ENCODE data around the gene MIER3. TPM values are rescaled to one million over a fixed set of nuclear protein-coding genes. Genes with fewer than 3 reads are reported as not detected.

The MIER3 gene
- total RNA-seq, 4 donors from 2014 or later: 36.9 to 71.0 (median 48.8) TPM

- WGBS, 2 donors: 85 to 88% methylated on average over 2 of the region's 2 CpGs
- H3K9me3 ChIP-seq: no peaks in the 10 kb centered on the region
- H3K27me3 ChIP-seq: no peaks in the 10 kb centered on the region
- DNase-seq (ENCODE audit: low spot score in 2 of 2): no peak
- TF ChIP-seq EP300 (IDR thresholded peaks at IDR 0.05) (no peak), CTCF (IDR thresholded peaks at IDR 0.05) (no peak), POLR2A (IDR thresholded peaks at IDR 0.05) (no peak)
- H3K36me3 ChIP-seq: no peaks in the 10 kb centered on the region
- H3K27ac ChIP-seq: no peak overlapping the region
- no peak overlapping the region for H3K4me3 ChIP-seq
- no peaks in the 10 kb centered on the region for H3K4me1 ChIP-seq
Observed at GRCh38 chr5:56974241-56974640, 22.3 kb upstream of the MIER3 start.

GRCh38 chr5:56973473-56973872 lies 21.6 kb upstream of the MIER3 start:
- Histone ChIP-seq H3K27ac (no peak overlapping the region), H3K36me3 (no peaks in the 10 kb centered on the region), H3K27me3 (no peaks in the 10 kb centered on the region), H3K9me3 (no peaks in the 10 kb centered on the region), H3K4me1 (no peaks in the 10 kb centered on the region), H3K4me3 (no peak overlapping the region)
- TF ChIP-seq POLR2A (IDR thresholded peaks at IDR 0.05): no peak
- TF ChIP-seq CTCF (IDR thresholded peaks at IDR 0.05): no peak
- no peak for TF ChIP-seq EP300 (IDR thresholded peaks at IDR 0.05)
- no peak for DNase-seq (ENCODE audit: low spot score in 2 of 2)
- 36 to 39% methylated on average over 6 of the region's 6 CpGs for WGBS, 2 donors

- no peak overlapping the region for H3K4me3 ChIP-seq
- H3K4me1 ChIP-seq: no peaks in the 10 kb centered on the region
- H3K36me3 ChIP-seq: no peaks in the 10 kb centered on the region
- TF ChIP-seq EP300 (IDR thresholded peaks at IDR 0.05) (no peak), POLR2A (IDR thresholded peaks at IDR 0.05) (no peak), CTCF (IDR thresholded peaks at IDR 0.05) (no peak)
- DNase-seq (ENCODE audit: low spot score in 2 of 2): no peak
- no peaks in the 10 kb centered on the region for H3K27me3 ChIP-seq
- no peaks in the 10 kb centered on the region for H3K9me3 ChIP-seq
- no peak overlapping the region for H3K27ac ChIP-seq
- WGBS, 2 donors: 34 to 36% methylated on average over 3 of the region's 3 CpGs
Observed at GRCh38 chr5:56971275-56971674, 19.4 kb upstream of the MIER3 start.

- no peak for DNase-seq (ENCODE audit: low spot score in 2 of 2)
- Histone ChIP-seq H3K9me3 (no peaks in the 10 kb centered on the region), H3K36me3 (no peaks in the 10 kb centered on the region), H3K27me3 (no peaks in the 10 kb centered on the region), H3K4me3 (no peak overlapping the region), H3K27ac (no peak overlapping the region), H3K4me1 (no peaks in the 10 kb centered on the region)
- 81 to 84% methylated on average over 2 of the region's 2 CpGs for WGBS, 2 donors
- TF ChIP-seq POLR2A (IDR thresholded peaks at IDR 0.05): no peak
- no peak for TF ChIP-seq EP300 (IDR thresholded peaks at IDR 0.05)
- TF ChIP-seq CTCF (IDR thresholded peaks at IDR 0.05): no peak
Observed at GRCh38 chr5:56964173-56964572, 12.2 kb upstream of the MIER3 start.

GRCh38 chr5:56963246-56963645 lies 11.3 kb upstream of the MIER3 start:
- 57 to 71% methylated on average over 5 of the region's 5 CpGs for WGBS, 2 donors
- DNase-seq (ENCODE audit: low spot score in 2 of 2): no peak

More at GRCh38 chr5:56963246-56963645, 11.3 kb upstream of the MIER3 start:
- no peak overlapping the region for H3K27ac ChIP-seq
- H3K27me3 ChIP-seq: no peaks in the 10 kb centered on the region
- no peak overlapping the region for H3K4me3 ChIP-seq
- no peaks in the 10 kb centered on the region for H3K36me3 ChIP-seq
- no peaks in the 10 kb centered on the region for H3K9me3 ChIP-seq
- H3K4me1 ChIP-seq: no peaks in the 10 kb centered on the region
- TF ChIP-seq EP300 (IDR thresholded peaks at IDR 0.05): no peak
- TF ChIP-seq POLR2A (IDR thresholded peaks at IDR 0.05): no peak
- no peak for TF ChIP-seq CTCF (IDR thresholded peaks at IDR 0.05)

Data from tibial nerve (tissue), 4 donors.